NK-92 treated with Interleukin-12 subunit alpha and Interleukin-12 subunit beta, amount 100 ng/mL, for 24 hours (cell line): Measurements from ENCODE around the gene HS6ST1.

Experiments used
- DNase-seq: peaks from one replicate; lab custom pipeline; 2025; lab: John Stamatoyannopoulos, UW

The HS6ST1 gene

DNA sequence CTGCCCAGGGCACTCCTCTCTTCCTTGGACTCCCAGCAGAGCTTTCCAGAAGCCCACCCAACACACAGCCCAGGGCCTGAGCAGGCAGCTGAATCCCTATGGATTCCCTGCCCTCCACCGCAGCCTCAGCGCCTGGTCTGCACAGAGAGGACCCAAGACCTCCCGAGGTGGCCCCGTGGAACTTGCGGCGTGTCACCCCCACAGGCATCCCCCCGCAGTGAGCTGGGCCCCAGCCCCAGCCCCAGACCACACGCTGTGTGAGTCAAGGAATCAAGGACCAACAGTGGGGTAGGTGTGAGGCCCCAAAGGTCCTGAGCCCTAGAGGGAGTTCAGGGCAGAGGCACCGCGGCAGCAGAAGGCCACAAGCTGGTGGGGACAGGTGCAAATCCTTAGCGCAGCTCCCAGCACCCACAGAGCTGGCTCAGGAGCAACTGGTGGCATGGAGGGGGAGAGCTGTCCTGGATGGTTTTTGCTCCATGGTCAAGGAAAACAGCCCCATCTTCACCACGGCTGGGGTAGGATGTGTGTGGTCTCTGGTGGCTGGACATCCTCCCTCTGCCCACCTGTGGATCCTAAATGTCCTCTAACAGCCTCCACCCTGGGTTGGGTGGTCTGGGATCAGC, 8.5 kb downstream of the HS6ST1 start:
- DNase-seq, result no peak

DNA sequence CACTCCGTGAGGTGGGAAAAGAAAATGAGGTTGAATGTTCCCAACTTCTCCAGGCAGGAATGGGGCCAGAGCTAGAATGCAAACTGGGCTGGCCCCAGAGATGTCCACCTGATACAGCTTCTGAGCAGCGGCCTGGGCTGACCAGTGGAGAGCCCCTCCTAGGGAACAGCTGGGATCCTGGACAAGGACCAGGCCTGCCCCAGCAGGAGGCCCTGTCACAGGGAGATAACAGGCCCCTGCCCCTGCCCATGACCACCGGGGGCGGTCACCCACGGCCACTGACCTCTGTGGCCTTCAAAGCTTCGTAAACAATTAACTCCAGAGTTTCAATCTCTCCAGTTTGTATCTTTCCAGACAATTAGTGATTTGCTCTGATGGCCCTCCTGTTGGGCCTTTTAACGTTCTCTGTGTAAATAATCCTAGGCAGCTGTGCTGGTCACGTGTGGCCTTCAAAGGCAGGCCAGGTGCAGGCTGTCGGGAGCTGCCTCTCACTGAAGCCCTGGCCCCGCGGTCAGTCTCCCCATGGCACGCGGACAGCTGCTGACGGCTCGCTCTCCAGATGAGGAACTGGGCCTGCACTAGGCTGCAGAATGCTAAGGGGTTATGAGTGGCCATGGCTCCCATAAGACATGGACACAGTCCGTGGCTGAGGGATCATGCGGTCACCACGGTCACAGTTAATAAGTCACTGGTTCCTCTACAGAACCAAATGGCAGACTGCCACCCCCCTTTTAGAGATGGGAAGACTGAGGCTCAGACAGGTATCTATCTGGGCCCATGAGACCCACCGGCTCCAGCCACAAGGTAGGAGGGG, 9.2 kb downstream of the HS6ST1 start:
- no peak for DNase-seq

DNA sequence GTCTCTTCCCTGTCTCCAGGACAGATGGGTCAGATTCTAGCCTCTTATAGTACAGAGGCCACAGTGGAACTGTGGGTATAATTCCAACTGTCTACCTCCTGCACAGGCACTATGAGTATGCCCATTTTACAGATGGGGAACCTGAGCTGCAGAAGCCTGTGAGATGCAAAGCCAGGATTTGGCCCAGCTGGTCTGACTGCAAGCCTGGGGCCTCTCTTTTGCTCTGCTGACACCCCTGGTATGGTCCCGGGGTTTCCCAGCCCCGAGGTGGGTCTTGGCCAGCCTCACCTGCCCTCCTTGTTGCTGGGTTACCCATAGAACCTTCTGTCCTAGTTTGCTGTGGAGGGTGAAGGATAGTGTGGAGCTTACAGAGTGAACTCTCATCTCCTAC, 9.8 kb downstream of the HS6ST1 start:
- no peak for DNase-seq

DNA sequence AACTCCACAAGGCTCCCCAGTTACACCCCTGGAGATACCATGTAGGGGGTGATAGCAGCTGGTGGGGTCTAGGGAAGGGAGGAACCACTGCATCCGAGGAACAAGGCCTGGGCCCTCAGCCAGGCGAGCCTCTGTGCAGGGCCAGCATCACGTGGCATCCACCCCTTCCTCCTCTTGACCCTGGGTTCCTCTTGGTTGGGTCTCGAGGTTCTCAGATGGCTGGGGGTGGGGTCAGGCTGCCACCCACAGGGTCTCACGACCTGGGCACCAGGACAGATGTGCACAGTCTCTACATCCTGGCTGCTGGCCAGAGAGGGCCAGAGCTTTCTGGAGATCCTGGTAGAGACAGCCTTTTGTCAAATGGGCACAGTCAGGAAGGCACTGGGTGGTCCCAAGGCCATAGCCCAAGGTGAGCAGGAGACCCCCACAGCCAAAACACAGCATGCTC, 10.4 kb downstream of the HS6ST1 start:
- DNase-seq, result no peak

DNA sequence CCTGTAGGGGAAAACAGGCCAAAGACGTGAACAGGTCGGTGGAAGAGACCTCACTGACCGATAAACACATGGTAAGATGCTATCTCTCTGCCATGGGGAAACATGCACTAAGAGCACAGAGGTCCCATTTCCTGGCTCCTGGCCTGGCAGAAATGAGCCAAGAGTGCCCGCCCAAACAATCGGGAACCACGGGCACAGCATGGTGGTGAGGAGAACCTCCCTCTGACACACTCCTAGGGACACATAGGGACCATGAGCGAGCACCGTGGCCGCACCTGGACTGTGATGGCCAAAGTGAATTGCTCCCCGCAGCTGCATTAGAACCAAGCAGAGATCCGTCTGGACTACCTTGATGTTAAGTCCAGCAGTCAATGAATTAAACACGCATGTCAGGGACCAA, 11.1 kb downstream of the HS6ST1 start:
- no peak for DNase-seq

DNA sequence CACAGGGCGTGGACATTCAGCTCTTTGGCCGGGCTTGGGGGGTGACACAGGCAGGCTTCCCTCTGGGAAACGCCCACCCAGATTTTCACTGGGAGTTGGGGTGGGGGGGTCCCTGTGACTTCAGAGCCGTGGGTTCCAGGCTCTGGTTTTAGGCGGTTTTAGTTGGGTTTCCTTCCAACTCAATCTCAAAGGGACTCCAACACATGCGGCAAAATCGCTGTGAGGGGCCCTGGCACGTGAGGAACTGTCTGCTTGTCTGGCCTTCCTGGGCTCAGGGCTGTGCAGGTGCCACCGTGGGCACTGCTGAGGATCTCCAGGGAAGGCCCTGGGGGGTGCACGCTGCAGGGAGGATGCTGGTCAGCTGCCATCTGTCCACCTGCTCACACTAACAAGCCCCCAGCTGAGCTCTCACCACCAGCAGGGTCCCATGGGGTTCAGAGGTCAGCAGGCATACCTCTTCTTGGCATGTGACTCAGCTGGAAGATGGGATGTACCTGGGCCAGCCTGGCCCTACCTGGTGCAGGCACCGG, 11.7 kb downstream of the HS6ST1 start:
- no peak for DNase-seq

DNA sequence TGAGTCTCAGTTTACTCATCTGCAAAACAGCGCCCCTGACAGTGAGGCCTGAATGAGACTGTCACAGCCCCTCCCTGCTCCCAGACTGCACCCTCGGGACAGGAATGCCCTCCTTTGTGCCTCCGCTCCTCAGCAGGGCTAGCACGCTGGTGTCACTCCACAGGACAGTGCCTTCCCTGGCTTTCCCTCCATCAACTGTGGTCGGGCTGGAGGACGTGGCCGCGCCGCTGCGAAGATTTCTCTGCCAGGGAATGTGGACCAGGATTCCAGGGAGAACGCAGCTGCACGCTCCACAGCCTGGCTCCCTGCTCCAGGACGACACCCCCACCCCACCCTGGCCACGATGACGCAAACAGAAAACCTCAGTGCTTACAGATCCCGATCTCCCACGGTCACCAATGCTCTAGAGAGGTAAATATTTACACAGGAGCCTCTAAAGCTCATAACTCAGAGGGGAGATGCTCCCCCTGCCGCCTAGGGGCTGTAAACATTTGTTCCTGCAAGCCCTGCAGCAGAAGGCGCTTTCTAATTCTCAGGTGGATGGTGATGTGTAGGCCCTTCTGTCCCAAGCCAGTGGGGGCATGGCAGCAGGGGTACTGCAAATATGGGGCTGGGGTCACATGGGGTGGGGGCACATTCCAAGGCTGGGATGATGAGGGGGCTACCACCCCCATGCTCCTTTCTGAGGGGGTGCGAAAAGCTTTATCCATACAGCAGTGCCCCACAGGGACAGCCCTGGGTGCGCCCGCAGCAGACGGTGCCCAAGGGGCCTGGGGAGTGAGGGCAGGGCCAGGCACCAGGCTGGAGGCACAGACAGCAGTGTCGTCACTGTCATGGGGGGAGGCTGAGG, 12.4 kb downstream of the HS6ST1 start:
- DNase-seq, result no peak

DNA sequence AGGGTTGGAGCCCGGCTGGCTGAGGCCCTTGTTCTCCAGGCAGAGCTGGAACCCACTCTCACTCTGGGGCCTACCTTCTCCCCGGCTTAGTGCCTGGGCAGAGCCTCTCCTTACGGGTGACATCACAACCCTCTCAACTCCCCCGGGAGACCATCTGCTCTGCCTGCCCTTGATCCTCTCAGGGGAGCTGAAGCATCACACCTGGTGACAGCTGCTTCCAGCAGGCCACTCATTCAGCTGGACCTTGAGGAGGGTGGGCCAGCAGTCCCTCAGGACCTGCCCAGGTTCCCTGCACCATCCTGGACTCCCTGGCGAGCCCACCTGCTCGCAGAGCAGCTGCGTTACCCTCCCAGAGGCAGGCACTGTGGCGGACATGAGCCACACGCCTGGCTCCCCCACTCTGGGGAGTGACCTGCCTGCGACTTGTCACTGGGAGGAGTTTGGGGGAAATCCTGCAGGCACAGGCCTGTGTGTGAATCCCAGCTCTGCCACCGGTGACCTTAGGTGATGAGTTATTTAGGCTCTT, 13.1 kb downstream of the HS6ST1 start:
- DNase-seq, result no peak

DNA sequence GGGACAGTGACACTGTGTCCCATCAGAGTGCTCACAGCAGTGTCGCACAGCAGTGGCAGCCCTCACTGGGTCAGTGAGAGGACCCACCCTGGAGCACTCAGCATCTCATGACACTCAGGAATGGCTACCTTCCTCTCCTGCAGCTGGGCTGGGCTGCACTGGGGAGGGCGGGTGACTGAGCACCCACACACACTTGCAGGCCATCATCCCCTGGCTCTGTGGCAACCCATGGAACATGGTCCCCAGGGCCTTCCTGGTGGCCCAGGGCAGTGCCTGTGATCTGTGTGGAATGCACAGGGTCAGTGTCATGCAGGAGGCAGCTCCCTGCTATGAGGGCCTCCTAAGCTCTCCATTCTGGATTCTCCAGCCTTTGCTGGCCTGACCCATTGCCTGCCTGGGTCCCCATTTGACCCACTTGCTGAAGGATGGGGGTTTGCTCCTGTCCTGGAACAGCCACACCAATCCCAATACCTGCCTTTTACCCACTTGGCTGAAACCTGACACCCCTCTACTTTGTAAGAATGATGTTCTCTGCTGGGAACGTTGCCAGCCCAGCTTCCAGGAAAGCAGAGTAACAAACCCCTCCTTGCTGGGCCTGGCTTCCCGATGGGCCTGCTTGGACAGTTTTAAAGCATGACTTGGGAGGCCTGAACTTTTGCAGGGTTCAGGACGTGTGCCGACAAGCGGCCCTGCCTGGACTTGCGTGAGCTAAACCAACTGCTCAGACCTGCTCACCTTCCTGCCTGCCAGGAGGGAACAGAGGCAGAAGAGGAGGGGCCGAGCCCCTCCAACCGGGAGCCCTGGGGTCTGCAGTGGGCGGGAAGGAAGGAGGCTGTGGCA, 13.7 kb downstream of the HS6ST1 start:
- DNase-seq, result no peak

DNA sequence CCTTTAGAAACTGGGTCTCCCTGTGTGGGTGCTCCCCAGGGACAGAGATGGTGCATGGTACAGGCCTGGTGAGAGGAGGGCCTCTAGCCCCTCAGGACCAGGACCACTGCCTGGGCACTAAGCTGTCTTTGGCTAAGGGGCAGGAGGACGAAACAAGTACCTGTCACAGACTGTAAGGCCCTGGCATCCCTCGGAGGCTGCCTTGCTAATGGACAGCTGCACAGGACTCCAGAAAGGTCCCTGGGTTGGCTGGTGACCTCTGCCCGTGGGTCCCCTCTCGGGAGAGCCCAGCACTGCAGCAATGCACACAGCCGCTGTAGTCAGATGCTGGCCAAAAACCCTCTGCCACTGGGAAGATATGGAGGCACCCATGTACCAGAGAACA, 14.3 kb downstream of the HS6ST1 start:
- DNase-seq, result no peak

DNA sequence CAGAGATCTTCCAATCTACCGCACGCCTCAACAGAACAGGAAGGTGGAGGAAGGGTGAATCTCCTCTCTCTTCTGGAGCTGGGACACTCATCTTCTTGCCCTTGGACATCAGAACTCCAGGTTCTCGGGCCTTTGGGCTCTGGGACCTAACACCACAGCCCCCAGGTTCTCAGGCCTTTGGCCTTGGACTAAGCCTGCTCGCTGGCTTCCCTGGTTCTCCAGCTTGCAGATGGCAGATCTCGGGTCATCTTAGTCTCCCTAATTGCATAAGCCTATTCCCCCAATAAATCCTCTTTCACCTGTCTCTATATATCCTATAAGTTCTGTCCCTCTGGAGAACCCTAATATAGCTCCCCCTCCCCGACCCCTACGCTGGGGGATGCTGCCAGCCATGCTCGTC, 14.8 kb downstream of the HS6ST1 start:
- DNase-seq, result no peak

DNA sequence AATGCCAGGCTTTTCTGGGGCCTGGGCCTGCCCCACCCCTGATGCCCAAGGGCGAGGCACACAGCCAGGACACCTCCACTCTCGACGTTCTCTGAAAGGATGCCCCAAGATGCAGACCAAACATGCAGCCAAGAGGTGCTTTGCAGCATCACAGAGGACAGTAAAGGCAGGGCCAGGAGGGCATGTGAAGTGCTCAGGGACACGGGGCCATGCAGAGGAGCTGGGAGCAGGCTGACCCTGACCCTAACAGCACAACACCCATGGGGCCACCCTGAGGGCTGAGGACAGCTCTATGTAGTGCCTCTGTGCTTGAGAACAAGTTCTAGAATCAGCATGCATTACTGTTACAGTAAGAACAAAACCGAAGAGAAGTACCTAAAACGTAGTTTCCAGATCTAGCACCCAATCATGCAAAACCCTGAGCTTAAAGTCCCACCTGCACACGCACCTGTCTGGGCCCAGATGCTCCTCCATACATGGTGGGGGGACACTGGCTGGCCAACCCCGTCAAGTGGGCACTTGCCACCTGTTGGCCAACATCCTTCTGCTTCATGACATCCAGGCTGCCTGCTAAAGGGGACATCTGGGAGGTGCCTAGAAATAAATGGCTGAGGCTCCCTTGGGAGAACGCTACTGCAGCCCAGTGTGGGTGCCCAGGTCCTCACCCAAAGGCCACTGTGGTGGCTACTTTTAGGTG, 15.4 kb downstream of the HS6ST1 start:
- DNase-seq, result no peak

DNA sequence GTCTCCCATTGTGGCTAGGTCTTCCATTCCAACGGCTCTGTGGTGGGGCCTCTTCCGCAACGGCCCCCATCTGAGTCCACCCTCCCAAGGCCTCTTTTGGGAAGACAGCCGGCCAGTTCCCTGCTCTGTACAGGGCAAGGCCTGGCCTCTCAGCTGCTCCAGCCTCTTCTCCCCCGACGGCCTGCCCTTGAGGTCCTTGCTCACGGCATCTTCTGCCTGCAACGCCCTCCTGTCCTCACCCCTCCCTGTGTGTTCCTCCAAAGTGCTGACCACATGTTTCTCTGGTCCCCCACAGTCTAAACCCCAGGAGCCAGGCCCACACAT, 16.0 kb downstream of the HS6ST1 start:
- DNase-seq, result no peak

DNA sequence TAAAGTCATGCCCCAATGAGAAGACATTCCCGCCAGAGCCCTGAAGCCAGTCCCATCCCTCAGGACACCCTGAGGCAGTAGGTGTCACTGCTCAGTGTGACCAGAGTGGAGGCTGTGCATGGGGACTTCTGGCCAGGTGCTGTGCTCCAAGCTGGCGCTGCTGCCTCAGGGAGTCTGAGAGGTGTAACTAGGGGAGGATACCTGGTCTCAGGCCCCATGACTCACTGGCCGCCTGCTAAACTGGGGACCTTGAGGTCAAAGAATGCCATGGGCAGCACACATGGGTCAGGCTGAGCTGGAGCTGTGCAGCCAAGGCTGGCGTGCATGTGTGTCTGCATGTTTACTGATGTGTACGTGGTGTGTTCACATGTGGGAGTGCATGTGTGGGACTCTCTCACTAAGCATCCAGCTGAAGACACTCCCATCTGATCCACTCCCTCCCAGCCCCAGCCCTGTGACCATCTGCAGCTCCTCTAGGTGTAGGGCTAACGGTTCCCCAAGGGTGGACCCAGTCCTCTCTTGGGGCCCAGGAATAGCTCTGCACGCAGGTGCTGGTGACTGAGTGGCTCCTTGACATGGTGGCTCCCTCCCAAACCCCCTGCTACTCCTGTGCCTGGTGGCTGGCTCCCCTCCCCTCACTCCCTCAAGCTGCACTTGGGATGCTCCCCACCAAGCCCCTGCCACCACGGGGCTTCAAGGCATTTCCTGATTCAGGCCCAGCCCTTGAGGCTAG, 16.5 kb downstream of the HS6ST1 start:
- no peak for DNase-seq

DNA sequence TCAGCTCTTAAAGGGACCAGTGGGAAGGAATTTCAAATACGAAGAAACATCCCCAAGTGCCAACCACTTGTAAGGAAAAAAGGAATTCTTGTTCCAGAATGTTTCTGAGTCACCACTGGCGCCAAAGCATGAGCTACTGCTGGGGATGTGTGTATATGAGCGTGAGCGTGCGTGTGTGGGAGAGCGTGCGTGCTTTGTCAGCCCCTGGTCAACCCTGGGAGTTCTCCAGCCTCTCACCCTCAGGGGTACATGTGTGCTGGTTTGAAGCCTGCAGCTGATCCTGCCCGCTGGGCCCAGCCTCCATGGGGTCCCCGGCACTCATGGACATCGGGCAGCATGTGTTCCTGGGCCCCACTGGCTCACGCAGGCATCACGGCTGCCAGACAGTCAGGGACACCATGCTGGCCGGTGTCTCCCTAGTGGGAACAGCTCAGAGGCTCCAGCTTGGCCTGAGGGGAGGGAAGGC, 17.1 kb downstream of the HS6ST1 start:
- no peak for DNase-seq

DNA sequence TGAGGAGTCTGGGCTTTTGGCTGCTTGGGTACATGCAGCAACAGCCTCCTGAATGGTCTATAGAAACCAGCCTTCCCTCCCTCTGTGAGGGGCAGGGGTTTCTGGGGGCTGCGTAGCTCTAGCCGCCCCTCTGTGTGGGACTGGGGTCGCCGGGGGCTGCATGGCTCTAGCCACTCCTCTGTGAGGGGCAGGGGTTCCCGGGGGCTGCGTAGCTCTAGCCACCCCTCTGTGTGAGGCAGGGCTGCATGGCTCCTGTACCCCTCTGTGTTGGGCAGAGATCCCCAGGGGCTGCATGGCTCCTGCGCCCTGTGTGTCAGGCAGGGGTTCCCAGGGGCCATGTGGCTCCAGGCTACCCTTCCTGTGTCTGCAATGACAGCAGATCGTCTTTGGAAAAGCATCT, 17.6 kb downstream of the HS6ST1 start:
- no peak for DNase-seq

DNA sequence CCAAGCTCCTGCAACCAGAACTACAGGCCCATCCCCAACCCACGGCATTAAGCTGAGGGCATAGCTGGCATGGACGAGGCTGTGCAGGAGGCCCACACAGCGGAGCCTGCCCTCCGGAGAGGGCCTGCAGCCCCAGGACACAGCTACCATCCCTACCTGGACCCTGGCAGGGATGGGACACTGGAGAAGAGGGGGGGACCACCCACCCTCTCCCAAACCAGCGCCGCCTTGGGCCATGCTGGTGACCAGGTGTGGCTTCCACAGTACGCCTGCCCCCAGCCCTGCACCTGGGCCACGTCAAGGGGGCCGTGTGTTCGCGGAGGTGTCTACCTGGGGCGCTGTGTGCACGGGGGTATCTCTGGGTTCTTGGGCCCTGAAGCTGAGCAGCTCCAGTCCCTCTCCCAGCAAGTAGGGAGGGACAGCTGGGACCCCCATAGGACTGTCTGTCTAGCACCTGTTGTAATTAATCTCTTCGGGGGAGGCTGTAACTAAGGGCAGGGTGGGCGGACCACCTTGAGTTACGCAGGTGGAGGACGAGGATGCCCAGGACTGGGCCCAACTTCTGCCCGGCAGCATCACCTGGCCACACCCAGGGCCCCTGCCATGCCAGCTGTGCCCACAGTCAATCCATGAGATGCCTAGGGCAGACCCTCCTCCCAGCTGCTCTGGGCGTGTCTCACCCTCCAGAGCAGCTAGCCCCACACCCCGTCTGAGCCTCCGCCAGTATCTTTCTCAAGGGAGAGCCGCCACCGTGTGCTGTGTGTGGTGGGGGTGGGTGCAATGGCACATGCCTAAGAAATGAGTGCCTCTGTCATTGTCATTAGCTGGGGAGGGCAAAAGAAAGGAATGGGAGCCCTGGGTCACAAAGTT, 18.3 kb downstream of the HS6ST1 start:
- DNase-seq, result no peak

DNA sequence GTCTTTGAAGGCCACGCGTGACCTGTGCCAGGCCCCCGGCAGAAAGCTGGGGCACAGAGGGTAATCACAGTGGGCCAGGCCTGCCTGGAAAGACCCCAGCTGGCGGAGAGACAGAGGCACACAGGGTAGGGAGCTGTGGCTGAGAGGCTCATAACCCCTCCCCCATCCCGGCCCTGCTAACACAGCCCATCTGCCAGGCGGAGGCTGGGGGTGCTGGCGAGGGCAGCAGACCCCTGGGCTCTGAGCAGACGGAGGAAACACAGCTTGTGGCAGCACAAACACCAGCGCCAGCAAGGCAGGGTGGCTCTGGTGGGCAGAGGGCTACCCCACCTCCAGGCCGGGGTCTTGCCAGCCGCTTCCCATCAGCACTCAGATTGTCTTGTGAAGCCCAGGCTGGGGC, 19.0 kb downstream of the HS6ST1 start:
- DNase-seq, result no peak

DNA sequence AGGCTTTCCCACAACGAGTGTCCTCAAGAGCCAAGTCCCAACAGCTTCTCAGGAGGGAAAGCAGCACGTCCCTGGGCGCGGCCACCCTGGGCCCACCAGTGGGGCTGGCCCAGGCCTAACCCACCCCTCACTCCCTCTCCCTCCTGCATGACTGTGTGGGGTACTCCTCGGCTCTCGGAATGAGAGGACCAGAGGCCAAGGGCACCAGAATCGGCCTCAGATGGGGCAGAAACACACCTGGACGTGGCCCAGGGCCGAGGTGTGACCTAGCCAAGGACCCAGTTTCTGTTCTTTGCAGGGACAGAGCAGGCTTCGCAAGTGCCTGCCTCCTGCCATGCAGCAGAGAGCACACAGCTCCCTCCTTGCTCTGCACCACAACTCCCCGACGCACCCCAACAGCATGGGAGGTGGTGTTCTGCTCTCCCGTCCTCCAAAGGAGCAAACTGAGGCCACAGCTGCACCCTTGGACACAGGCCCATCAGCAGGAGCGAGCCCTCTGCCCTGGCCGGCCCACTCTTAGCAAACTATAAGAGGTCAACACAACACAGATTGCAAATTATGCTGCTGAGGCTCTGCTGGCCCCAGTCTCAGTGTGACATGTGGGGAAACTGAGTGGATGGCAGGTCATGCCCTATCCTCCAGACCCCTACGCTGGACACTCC, 19.7 kb downstream of the HS6ST1 start:
- no peak for DNase-seq
